ENCODE data around the gene RTF2. TPM values are rescaled to one million over a fixed set of nuclear protein-coding genes. Genes with fewer than 3 reads are reported as not detected.

Gene RTF2
- total RNA-seq, 5 donors from 2014 or later (not counting 1 experiment from before 2014, with no cell fraction given) = 55.8 to 69.7 (median 64.8) TPM

GRCh38 chr20:56431471-56431870 lies 37.0 kb upstream of the RTF2 start:
- H3K4me3 ChIP-seq (ENCODE audit: control insufficient read depth in 1 of 2, extremely low read depth in 1 of 2, low read length in 1 of 2) = no peak overlapping the region
- no peaks in the 10 kb centered on the region for H3K27me3 ChIP-seq (replicated peaks in 1 of 2; ENCODE audit: control insufficient read depth in 2 of 2, extremely low read depth in 1 of 2, insufficient read depth in 2 of 2, low read length in 1 of 2)
- H3K27ac ChIP-seq (ENCODE audit: low read length) = no peak overlapping the region
- CTCF ChIA-PET = no interaction called here
- Mint-ChIP-seq H3K9me3 (no peaks in the 10 kb centered on the region), H3K27me3 (no peaks in the 10 kb centered on the region), H3K27ac (no peak overlapping the region), H3K36me3 (peaks cover 13% of the 10 kb centered on the region), H3K4me1 (peaks cover 50 to 70% (median 62%) of the 10 kb centered on the region in 3 donors), H3K4me3 (no peak overlapping the region)
- no CpG with 5 or more reads among the region's 3 CpGs for whole genome bisulfite sequencing (ENCODE audit: insufficient coverage)
- peaks cover 12 to 38% of the 10 kb centered on the region in 2 experiments for H3K4me1 ChIP-seq (ENCODE audit: control insufficient read depth in 1 of 2, extremely low read depth in 1 of 2, insufficient read depth in 2 of 2, low read length in 2 of 2)
- POLR2A ChIA-PET = no interaction called here
- no peaks in the 10 kb centered on the region for H3K36me3 ChIP-seq (ENCODE audit: control insufficient read depth in 2 of 2, extremely low read depth in 1 of 2, insufficient read depth in 1 of 2, low read length in 1 of 2)
- ATAC-seq (replicated peaks in 1 of 4) (no peak), DNase-seq (no peak)
- no peaks in the 10 kb centered on the region for H3K9me3 ChIP-seq

GRCh38 chr20:56433221-56433879 lies 35.1 kb upstream of the RTF2 start:
- H3K27ac ChIP-seq (ENCODE audit: low read length) = peak overlapping the region; percentile 69
- no peaks in the 10 kb centered on the region for H3K9me3 ChIP-seq
- Mint-ChIP-seq H3K36me3 (peaks cover 13% of the 10 kb centered on the region), H3K9me3 (no peaks in the 10 kb centered on the region), H3K4me3 (peak overlapping the region in 1 of 3 donors; percentile 13), H3K4me1 (peaks cover 44 to 70% (median 56%) of the 10 kb centered on the region in 3 donors), H3K27me3 (no peaks in the 10 kb centered on the region), H3K27ac (peak overlapping the region; percentile 64 to 71)
- H3K36me3 ChIP-seq (ENCODE audit: control insufficient read depth in 2 of 2, extremely low read depth in 1 of 2, insufficient read depth in 1 of 2, low read length in 1 of 2) = peaks cover 0 to 7% of the 10 kb centered on the region in 2 donors
- WGBS (ENCODE audit: insufficient coverage) = 69% methylated on average over 2 of the region's 3 CpGs
- ChIA-PET CTCF (interaction anchor here in 1 of 2 donors (1.0 kb wide), 1 partner anchor 10 kb away, joined by 3 read pairs; no protein-coding TSS in a partner anchor), POLR2A (interaction anchor here (0.6 to 1.0 kb wide), 2 partner anchors 11 to 14 kb away, joined by 3 to 4 read pairs; no protein-coding TSS in a partner anchor)
- ATAC-seq (replicated peaks in 1 of 4) = no peak
- H3K4me3 ChIP-seq (ENCODE audit: control insufficient read depth in 1 of 2, extremely low read depth in 1 of 2, low read length in 1 of 2) = no peak overlapping the region
- H3K4me1 ChIP-seq (ENCODE audit: control insufficient read depth in 1 of 2, extremely low read depth in 1 of 2, insufficient read depth in 2 of 2, low read length in 2 of 2) = peaks cover 12 to 44% of the 10 kb centered on the region in 2 experiments
- no peak for DNase-seq
- H3K27me3 ChIP-seq (replicated peaks in 1 of 2; ENCODE audit: control insufficient read depth in 2 of 2, extremely low read depth in 1 of 2, insufficient read depth in 2 of 2, low read length in 1 of 2) = no peaks in the 10 kb centered on the region

GRCh38 chr20:56433880-56434255 lies 34.6 kb upstream of the RTF2 start:
- H3K27me3 Mint-ChIP-seq = no peaks in the 10 kb centered on the region
- ChIA-PET POLR2A (interaction anchor here in 1 of 2 donors (1.0 kb wide), 1 partner anchor 12 kb away, joined by 4 read pairs; no protein-coding TSS in a partner anchor), CTCF (interaction anchor here (0.8 to 1.0 kb wide), 3 partner anchors 9 to 51 kb away, joined by 3 read pairs; no protein-coding TSS in a partner anchor)
- Histone ChIP-seq H3K4me3 (ENCODE audit: control insufficient read depth in 1 of 2, extremely low read depth in 1 of 2, low read length in 1 of 2) (no peak overlapping the region), H3K27ac (ENCODE audit: low read length) (peak overlapping the region; percentile 69), H3K27me3 (replicated peaks in 1 of 2; ENCODE audit: control insufficient read depth in 2 of 2, extremely low read depth in 1 of 2, insufficient read depth in 2 of 2, low read length in 1 of 2) (no peaks in the 10 kb centered on the region), H3K4me1 (ENCODE audit: control insufficient read depth in 1 of 2, extremely low read depth in 1 of 2, insufficient read depth in 2 of 2, low read length in 2 of 2) (peaks cover 12 to 44% of the 10 kb centered on the region in 2 experiments), H3K36me3 (ENCODE audit: control insufficient read depth in 2 of 2, extremely low read depth in 1 of 2, insufficient read depth in 1 of 2, low read length in 1 of 2) (peaks cover 0 to 7% of the 10 kb centered on the region in 2 donors), H3K9me3 (no peaks in the 10 kb centered on the region)
- no CpG with 5 or more reads among the region's 6 CpGs for WGBS (ENCODE audit: insufficient coverage)
- H3K36me3 Mint-ChIP-seq = peaks cover 13% of the 10 kb centered on the region
- H3K4me3 Mint-ChIP-seq = peak overlapping the region in 1 of 3 donors; percentile 13
- DNase-seq (no peak), ATAC-seq (replicated peaks in 1 of 4) (peak in 2 of 4 experiments; percentile 44 to 51)
- H3K4me1 Mint-ChIP-seq = peaks cover 44 to 68% (median 54%) of the 10 kb centered on the region in 3 donors
- no peaks in the 10 kb centered on the region for H3K9me3 Mint-ChIP-seq
- H3K27ac Mint-ChIP-seq = peak overlapping the region; percentile 58 to 71

- Histone ChIP-seq H3K4me1 (ENCODE audit: control insufficient read depth in 1 of 2, extremely low read depth in 1 of 2, insufficient read depth in 2 of 2, low read length in 2 of 2) (peaks cover 15 to 62% of the 10 kb centered on the region in 2 experiments), H3K4me3 (ENCODE audit: control insufficient read depth in 1 of 2, extremely low read depth in 1 of 2, low read length in 1 of 2) (no peak overlapping the region), H3K27ac (ENCODE audit: low read length) (no peak overlapping the region), H3K9me3 (no peaks in the 10 kb centered on the region), H3K27me3 (replicated peaks in 1 of 2; ENCODE audit: control insufficient read depth in 2 of 2, extremely low read depth in 1 of 2, insufficient read depth in 2 of 2, low read length in 1 of 2) (no peaks in the 10 kb centered on the region), H3K36me3 (ENCODE audit: control insufficient read depth in 2 of 2, extremely low read depth in 1 of 2, insufficient read depth in 1 of 2, low read length in 1 of 2) (peaks cover 0 to 7% of the 10 kb centered on the region in 2 donors)
- ChIA-PET CTCF (no interaction called here), POLR2A (no interaction called here)
- H3K9me3 Mint-ChIP-seq = no peaks in the 10 kb centered on the region
- no peaks in the 10 kb centered on the region for H3K27me3 Mint-ChIP-seq
- H3K4me1 Mint-ChIP-seq = peaks cover 44 to 66% (median 55%) of the 10 kb centered on the region in 3 donors
- 99% methylated on average over 10 of the region's 20 CpGs for WGBS (ENCODE audit: insufficient coverage)
- ATAC-seq (replicated peaks in 1 of 4) (no peak), DNase-seq (no peak)
- H3K36me3 Mint-ChIP-seq = peaks cover 13% of the 10 kb centered on the region
- H3K4me3 Mint-ChIP-seq = no peak overlapping the region
- peak overlapping the region; percentile 23 to 46 for H3K27ac Mint-ChIP-seq
Measured at GRCh38 chr20:56437196-56437960, 31.0 kb upstream of the RTF2 start.

GRCh38 chr20:56438284-56438683 lies 30.1 kb upstream of the RTF2 start:
- Mint-ChIP-seq H3K4me3 (peak overlapping the region in 1 of 3 donors; percentile 40), H3K27ac (peak overlapping the region; percentile 19 to 46), H3K27me3 (no peaks in the 10 kb centered on the region), H3K36me3 (peaks cover 12% of the 10 kb centered on the region), H3K4me1 (peaks cover 47 to 64% (median 54%) of the 10 kb centered on the region in 3 donors), H3K9me3 (no peaks in the 10 kb centered on the region)
- no peak for DNase-seq
- Histone ChIP-seq H3K36me3 (ENCODE audit: control insufficient read depth in 2 of 2, extremely low read depth in 1 of 2, insufficient read depth in 1 of 2, low read length in 1 of 2) (peaks cover 0 to 7% of the 10 kb centered on the region in 2 donors), H3K27ac (ENCODE audit: low read length) (no peak overlapping the region), H3K27me3 (replicated peaks in 1 of 2; ENCODE audit: control insufficient read depth in 2 of 2, extremely low read depth in 1 of 2, insufficient read depth in 2 of 2, low read length in 1 of 2) (no peaks in the 10 kb centered on the region), H3K4me1 (ENCODE audit: control insufficient read depth in 1 of 2, extremely low read depth in 1 of 2, insufficient read depth in 2 of 2, low read length in 2 of 2) (peaks cover 19 to 64% of the 10 kb centered on the region in 2 experiments), H3K4me3 (ENCODE audit: control insufficient read depth in 1 of 2, extremely low read depth in 1 of 2, low read length in 1 of 2) (no peak overlapping the region), H3K9me3 (no peaks in the 10 kb centered on the region)
- ATAC-seq (replicated peaks in 1 of 4) = no peak
- WGBS (ENCODE audit: insufficient coverage) = 100% methylated on average over 2 of the region's 4 CpGs
- ChIA-PET POLR2A (no interaction called here), CTCF (no interaction called here)

GRCh38 chr20:56439771-56440291 lies 28.6 kb upstream of the RTF2 start:
- H3K36me3 ChIP-seq (ENCODE audit: control insufficient read depth in 2 of 2, extremely low read depth in 1 of 2, insufficient read depth in 1 of 2, low read length in 1 of 2) = peaks cover 0 to 7% of the 10 kb centered on the region in 2 donors

More at GRCh38 chr20:56439771-56440291, 28.6 kb upstream of the RTF2 start:
- H3K9me3 Mint-ChIP-seq = no peaks in the 10 kb centered on the region
- WGBS (ENCODE audit: insufficient coverage) = 32% methylated on average over 4 of the region's 5 CpGs
- H3K4me3 Mint-ChIP-seq = peak overlapping the region; percentile 51 to 69 (median 67)
- H3K27me3 ChIP-seq (replicated peaks in 1 of 2; ENCODE audit: control insufficient read depth in 2 of 2, extremely low read depth in 1 of 2, insufficient read depth in 2 of 2, low read length in 1 of 2) = no peaks in the 10 kb centered on the region
- no peak overlapping the region for H3K4me3 ChIP-seq (ENCODE audit: control insufficient read depth in 1 of 2, extremely low read depth in 1 of 2, low read length in 1 of 2)
- DNase-seq (peak in 2 of 35 experiments; percentile 23 to 29), ATAC-seq (replicated peaks in 1 of 4) (peak; percentile 31 to 64 (median 57))
- no peaks in the 10 kb centered on the region for H3K9me3 ChIP-seq
- peak overlapping the region; percentile 65 for H3K27ac ChIP-seq (ENCODE audit: low read length)
- peaks cover 19 to 59% of the 10 kb centered on the region in 2 experiments for H3K4me1 ChIP-seq (ENCODE audit: control insufficient read depth in 1 of 2, extremely low read depth in 1 of 2, insufficient read depth in 2 of 2, low read length in 2 of 2)
- H3K4me1 Mint-ChIP-seq = peaks cover 40 to 55% (median 43%) of the 10 kb centered on the region in 3 donors
- peak overlapping the region; percentile 91 to 93 for H3K27ac Mint-ChIP-seq
- H3K36me3 Mint-ChIP-seq = peaks cover 7% of the 10 kb centered on the region
- ChIA-PET CTCF (no interaction called here), POLR2A (interaction anchor here in 1 of 2 donors (0.8 kb wide), 1 partner anchor 27 kb away, joined by 3 read pairs; no protein-coding TSS in a partner anchor)
- H3K27me3 Mint-ChIP-seq = no peaks in the 10 kb centered on the region
